Esophagus squamous epithelium (tissue), 5 donors: Measurements from ENCODE around the gene LACTBL1. TPM values are rescaled to one million over a fixed set of nuclear protein-coding genes. Genes with fewer than 3 reads are reported as not detected.
"Not testable (repeated sequence)": the region's sequence is repeated elsewhere in the genome, so short reads cannot be mapped to it uniquely, and the experiment has no call there.

Experiments
- DNase-seq: peaks from one replicate; lab custom pipeline; 2025; lab: John Stamatoyannopoulos, UW
- H3K27ac ChIP-seq, 4 donors: fragments of 200-600 bp; sonication (generic); one replicate each; pipeline ENCODE4 v1.5.1; 2016 to 2019; ENCODE audit warnings: mild to moderate bottlenecking in 1 of 4
- H3K27me3 ChIP-seq, 4 donors: fragments of 200-600 bp; sonication (generic); 1 replicate in 3 of 4; 2 replicates in 1 of 4; pipeline versions ENCODE4 v1.5.1 to v1.6.0; 2017 to 2021; ENCODE audit warnings: antibody characterized with exemption in 1 of 4
- H3K36me3 ChIP-seq, 3 donors: fragments of 200-600 bp; sonication (generic); one replicate each; pipeline ENCODE4 v1.5.1; 2016 to 2019
- H3K4me1 ChIP-seq, 3 donors: fragments of 200-600 bp; sonication (generic); one replicate each; pipeline ENCODE4 v1.5.1; 2017 to 2019
- H3K4me3 ChIP-seq, 4 donors: fragments of 200-600 bp; sonication (generic); 1 replicate in 3 of 4; 2 replicates in 1 of 4; pipeline ENCODE4 v1.5.1; 2016 to 2019; ENCODE audit warnings: mild to moderate bottlenecking in 2 of 4, moderate library complexity in 1 of 4
- H3K9me3 ChIP-seq, 3 donors: fragments of 200-600 bp; sonication (generic); one replicate each; pipeline ENCODE4 v1.5.1; 2016 to 2019
- POLR2A ChIP-seq, 4 donors: fragments of 450-650 bp; IDR thresholded peaks; one replicate each; pipeline ENCODE4 v1.6.1; 2017; ENCODE audit warnings: antibody characterized with exemption in 4 of 4, mild to moderate bottlenecking in 4 of 4, moderate library complexity in 3 of 4
- WGBS, 2 donors: methylation state at CpG; one replicate each; pipeline ENCODE4 v1.1.5; 2018; 5-methylcytosine and 5-hydroxymethylcytosine counted together
- intact Hi-C: fragments of 100-400 bp; cut with DNase I; formaldehyde crosslinking; loops from one replicate; pipeline ENCODE4 v1.15.0; 2022
- total RNA-seq, 4 donors: library from RNA; depleted of rRNA; stranded (reverse); fragments of >200 nt; gene quantifications; one replicate each; pipeline ENCODE4 v1.1.0, GENCODE V29; 2016
- TF ChIP-seq, protein P1 (sequence below), 6 experiments: fragments of 450-650 bp in 4 of 6; fragments of 200-600 bp in 2 of 6; sonication (generic) in 2 of 6; IDR thresholded peaks; one replicate each; pipeline ENCODE4 v1.5.1; 2016 to 2019; ENCODE audit warnings: antibody characterized with exemption in 6 of 6, mild to moderate bottlenecking in 4 of 6, moderate library complexity in 4 of 6
- donor health status: DM: yes; HTN: yes; CAD: no.

Gene LACTBL1
- total RNA-seq, 4 donors from 2014 or later: not detected

DNA sequence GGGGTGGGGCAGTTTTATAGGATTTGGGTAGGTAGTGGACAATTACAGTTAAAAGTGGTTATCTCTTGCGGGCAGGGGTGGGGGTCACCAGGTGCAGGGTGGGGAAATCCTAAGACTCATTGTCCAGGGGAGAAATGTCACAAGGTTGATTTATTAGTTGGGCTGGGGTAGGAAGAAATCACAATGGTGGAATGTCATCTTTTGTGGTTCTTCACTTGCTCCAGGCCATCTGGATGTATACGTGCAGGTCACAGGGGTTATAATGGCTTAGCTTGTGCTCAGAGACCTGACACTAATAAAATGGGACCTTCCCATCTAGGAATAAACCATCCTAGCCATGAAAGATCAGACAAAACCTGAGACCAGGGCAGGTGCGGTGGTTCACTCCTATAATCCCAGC lies 31.4 kb upstream of the LACTBL1 start:
- Histone ChIP-seq H3K36me3 (no peaks in the 10 kb centered on the region), H3K9me3 (peaks cover 0 to 12% (median 0%) of the 10 kb centered on the region in 3 donors), H3K27me3 (peaks cover 0 to 28% (median 0%) of the 10 kb centered on the region in 4 donors), H3K27ac (no peak overlapping the region), H3K4me3 (no peak overlapping the region), H3K4me1 (no peaks in the 10 kb centered on the region)
- 67 to 74% methylated on average over 3 of the region's 3 CpGs for WGBS, 2 donors
- no peak for DNase-seq
- no peak for TF ChIP-seq POLR2A (IDR thresholded peaks at IDR 0.05)
- TF ChIP-seq, protein P1, sequence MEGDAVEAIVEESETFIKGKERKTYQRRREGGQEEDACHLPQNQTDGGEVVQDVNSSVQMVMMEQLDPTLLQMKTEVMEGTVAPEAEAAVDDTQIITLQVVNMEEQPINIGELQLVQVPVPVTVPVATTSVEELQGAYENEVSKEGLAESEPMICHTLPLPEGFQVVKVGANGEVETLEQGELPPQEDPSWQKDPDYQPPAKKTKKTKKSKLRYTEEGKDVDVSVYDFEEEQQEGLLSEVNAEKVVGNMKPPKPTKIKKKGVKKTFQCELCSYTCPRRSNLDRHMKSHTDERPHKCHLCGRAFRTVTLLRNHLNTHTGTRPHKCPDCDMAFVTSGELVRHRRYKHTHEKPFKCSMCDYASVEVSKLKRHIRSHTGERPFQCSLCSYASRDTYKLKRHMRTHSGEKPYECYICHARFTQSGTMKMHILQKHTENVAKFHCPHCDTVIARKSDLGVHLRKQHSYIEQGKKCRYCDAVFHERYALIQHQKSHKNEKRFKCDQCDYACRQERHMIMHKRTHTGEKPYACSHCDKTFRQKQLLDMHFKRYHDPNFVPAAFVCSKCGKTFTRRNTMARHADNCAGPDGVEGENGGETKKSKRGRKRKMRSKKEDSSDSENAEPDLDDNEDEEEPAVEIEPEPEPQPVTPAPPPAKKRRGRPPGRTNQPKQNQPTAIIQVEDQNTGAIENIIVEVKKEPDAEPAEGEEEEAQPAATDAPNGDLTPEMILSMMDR (IDR thresholded peaks at IDR 0.05): no peak
- intact Hi-C loops: no loop called here

DNA sequence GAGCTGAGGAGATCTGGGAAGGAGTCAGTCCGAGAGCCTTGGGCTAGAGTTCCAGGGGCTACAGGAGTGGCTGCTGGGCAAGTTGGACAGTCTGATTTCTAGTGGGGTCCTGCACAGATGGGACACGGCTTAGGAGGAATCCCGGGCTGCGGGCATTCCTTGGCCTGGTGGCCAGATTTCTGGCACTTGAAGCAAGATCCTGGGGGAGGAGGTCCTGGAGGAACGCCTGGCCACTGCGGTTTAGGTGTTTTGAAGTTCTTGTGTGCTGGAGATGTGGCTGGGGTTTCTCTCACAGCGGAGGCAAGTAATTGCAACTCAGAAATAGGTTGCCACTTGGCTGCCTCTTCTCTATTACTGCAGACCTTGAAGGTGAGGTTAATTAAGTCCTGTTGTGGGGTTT lies 29.6 kb upstream of the LACTBL1 start:
- H3K27ac ChIP-seq, H3K4me1 ChIP-seq, DNase-seq, intact Hi-C loops, H3K4me3 ChIP-seq, H3K36me3 ChIP-seq: not testable (repeated sequence)
- Histone ChIP-seq H3K9me3 (peaks cover 0 to 12% (median 0%) of the 10 kb centered on the region in 3 donors), H3K27me3 (peaks cover 0 to 28% (median 0%) of the 10 kb centered on the region in 4 donors)
- 89 to 91% methylated on average over 2 to 3 of the region's 7 CpGs for WGBS, 2 donors

DNA sequence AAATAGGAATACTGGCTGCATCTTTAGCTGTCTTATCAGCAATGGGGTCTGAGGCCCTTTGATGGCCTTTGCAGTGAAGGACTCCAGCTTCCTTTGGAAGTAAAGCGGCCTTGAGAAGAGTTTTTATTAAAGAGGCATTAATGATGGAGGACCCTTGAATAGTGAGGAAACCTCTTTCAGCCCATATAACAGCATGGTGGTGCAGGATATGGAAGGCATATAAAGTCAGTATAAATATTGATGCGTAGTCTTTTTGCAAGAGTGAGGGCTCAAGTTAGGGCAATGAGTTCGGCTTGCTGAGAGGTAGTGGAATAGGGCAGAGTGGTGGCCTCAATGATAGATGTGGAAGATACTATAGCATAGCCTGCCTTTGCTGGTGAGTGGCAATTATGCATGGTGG lies 27.5 kb upstream of the LACTBL1 start:
- Histone ChIP-seq H3K27me3 (peaks cover 0 to 18% (median 0%) of the 10 kb centered on the region in 4 donors), H3K9me3 (peaks cover 0 to 12% (median 0%) of the 10 kb centered on the region in 3 donors)
- H3K4me3 ChIP-seq, H3K27ac ChIP-seq, H3K4me1 ChIP-seq, DNase-seq, H3K36me3 ChIP-seq, intact Hi-C loops: not testable (repeated sequence)
- 93 to 96% methylated on average over 3 of the region's 3 CpGs for WGBS, 2 donors

DNA sequence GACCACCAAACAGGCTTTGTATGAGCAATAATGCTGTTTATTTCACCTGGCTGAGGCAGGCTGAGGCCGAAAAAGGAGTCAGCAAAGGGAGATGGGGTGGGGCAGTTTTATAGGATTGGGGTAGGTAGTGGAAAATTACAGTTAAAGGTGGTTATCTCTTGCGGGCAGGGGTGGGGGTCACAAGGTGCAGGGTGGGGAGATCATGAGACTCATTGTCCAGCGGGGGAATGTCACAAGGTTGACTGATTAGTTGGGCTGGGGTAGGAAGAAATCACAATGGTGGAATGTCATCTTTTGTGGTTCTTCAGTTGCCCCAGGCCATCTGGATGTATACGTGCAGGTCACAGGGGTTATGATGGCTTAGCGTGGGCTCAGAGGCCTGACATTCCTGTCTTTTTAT lies 24.9 kb upstream of the LACTBL1 start:
- not testable (repeated sequence) for H3K36me3 ChIP-seq, DNase-seq
- 60 to 91% methylated on average over 5 of the region's 5 CpGs for WGBS, 2 donors

DNA sequence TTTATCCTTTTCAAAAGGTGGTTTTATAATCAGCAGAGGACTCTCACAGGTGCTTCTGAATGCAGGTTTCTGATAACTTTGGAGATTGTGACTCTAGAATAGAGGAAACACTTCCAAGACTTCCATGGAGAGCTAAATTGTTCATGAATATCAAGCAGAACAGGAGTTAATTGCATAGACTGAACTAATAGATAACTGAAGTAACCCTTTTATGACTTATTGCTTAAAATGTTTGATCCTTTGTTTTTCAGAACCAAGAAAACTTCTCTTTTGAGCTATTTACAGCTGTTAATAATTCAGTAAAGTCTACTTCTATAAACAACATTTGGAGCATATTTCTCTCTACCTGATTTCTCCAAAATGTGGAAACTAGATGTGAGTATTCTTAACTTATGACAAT lies 23.1 kb upstream of the LACTBL1 start:
- Histone ChIP-seq H3K9me3 (peaks cover 0 to 18% (median 0%) of the 10 kb centered on the region in 3 donors), H3K27ac (no peak overlapping the region), H3K36me3 (no peaks in the 10 kb centered on the region), H3K4me3 (no peak overlapping the region), H3K27me3 (peaks cover 0 to 10% (median 0%) of the 10 kb centered on the region in 4 donors), H3K4me1 (no peaks in the 10 kb centered on the region)
- TF ChIP-seq, protein P1 (IDR thresholded peaks at IDR 0.05): no peak
- no peak for TF ChIP-seq POLR2A (IDR thresholded peaks at IDR 0.05)
- intact Hi-C loops: no loop called here
- DNase-seq: no peak

More for the DNA sequence above, 24.9 kb upstream of the LACTBL1 start:
- H3K27ac ChIP-seq, intact Hi-C loops, H3K4me1 ChIP-seq, H3K4me3 ChIP-seq: not testable (repeated sequence)
- Histone ChIP-seq H3K9me3 (peaks cover 0 to 20% (median 0%) of the 10 kb centered on the region in 3 donors), H3K27me3 (peaks cover 0 to 18% (median 0%) of the 10 kb centered on the region in 4 donors)

DNA sequence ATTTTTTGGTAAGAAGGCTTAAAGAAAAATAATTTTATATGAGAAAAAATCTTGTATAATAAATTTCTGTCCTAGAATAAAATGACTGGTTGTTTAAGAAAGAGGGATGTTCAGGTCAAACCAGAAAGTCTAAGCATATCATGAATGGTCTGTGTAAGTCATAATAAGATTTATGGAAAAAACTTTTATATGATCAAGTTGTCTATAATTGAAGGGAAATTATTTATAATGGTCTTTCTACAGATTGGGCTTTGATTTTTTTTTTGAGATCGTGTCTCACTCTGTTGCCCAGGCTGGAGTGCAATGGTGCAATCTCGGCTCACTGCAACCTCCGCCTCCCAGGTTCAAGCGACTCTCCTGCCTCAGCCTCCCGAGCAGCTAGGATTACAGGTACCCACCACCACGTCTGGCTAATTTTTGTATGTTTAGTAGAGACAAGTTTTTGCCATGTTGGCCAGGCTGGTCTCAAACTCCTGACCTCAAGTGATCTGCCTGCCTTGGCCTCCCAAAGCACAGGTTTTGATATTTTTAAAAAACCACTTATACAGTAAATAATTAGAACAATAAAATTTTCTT lies 20.6 kb upstream of the LACTBL1 start:
- intact Hi-C loops, H3K36me3 ChIP-seq, H3K27ac ChIP-seq, DNase-seq, H3K27me3 ChIP-seq, H3K4me3 ChIP-seq, H3K4me1 ChIP-seq, H3K9me3 ChIP-seq: not testable (repeated sequence)
- 75 to 80% methylated on average over 6 of the region's 6 CpGs for WGBS, 2 donors

DNA sequence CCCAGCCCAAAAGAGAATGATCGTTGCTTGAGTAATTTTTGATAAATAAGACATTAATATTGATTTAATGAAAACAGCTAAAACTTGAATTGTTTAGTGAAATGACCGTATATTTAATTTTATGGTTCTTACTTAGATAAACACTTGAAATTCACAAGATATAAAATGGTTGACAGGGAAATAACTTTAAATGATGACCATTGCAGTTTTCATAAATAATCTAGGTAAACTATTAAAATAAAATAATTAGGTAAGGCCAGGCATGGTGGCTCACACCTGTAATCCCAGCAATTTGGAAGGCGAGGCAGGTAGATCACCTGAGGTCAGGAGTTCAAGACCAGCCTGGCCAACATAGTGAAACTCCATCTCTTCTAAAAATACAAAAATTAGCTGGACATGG lies 19.7 kb upstream of the LACTBL1 start:
- intact Hi-C loops, H3K27ac ChIP-seq, H3K9me3 ChIP-seq, H3K27me3 ChIP-seq, H3K4me3 ChIP-seq, DNase-seq, H3K4me1 ChIP-seq, H3K36me3 ChIP-seq: not testable (repeated sequence)
- 70 to 71% methylated on average over 3 of the region's 3 CpGs for WGBS, 2 donors

DNA sequence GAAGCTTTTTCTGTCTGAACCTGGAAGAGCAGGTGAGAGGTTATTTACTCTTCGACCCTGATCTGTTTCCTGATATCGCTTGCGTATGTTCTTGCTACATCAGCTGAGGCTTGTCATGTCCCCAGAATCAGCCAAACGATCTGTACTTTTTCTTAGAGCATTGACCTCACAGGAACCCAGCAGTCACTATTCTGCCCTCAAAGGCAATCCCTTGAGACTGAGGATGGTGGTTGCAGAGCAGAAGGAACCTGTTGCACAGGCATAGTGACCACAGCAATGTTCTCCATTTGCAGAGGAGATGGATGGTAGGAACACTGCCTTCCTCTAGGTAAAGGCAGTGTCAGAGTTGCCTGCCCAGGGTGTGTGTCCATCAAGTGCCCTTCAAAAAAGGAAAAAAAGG lies 11.3 kb upstream of the LACTBL1 start:
- no peaks in the 10 kb centered on the region for H3K4me1 ChIP-seq
- no peak for DNase-seq
- TF ChIP-seq POLR2A (IDR thresholded peaks at IDR 0.05): no peak
- TF ChIP-seq, protein P1 (IDR thresholded peaks at IDR 0.05): no peak
- 77 to 83% methylated on average over 4 of the region's 4 CpGs for WGBS, 2 donors
- H3K36me3 ChIP-seq: no peaks in the 10 kb centered on the region
- intact Hi-C loops: no loop called here
- H3K27ac ChIP-seq: no peak overlapping the region
- H3K4me3 ChIP-seq: no peak overlapping the region
- no peaks in the 10 kb centered on the region for H3K9me3 ChIP-seq
- peaks cover 0 to 12% (median 0%) of the 10 kb centered on the region in 4 donors for H3K27me3 ChIP-seq

DNA sequence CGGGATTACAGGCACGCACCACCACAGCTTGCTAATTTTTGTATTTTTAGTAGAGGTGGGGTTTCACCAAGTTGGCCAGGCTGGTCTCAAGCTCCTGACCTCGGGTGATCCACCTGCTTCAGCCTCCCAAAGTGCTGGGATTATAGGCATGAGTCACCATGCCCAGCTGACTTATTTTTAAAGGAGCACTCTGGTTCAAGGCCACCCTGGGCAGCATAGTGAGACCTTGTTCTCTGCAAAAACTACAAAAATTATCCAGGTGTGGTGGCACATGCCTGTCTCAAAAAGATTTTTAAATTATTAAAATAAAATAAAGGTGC lies 7.8 kb upstream of the LACTBL1 start:
- Histone ChIP-seq H3K27me3 (peaks cover 0 to 19% (median 0%) of the 10 kb centered on the region in 4 donors), H3K4me1 (peaks cover 0 to 10% (median 0%) of the 10 kb centered on the region in 3 donors)
- H3K36me3 ChIP-seq, DNase-seq, intact Hi-C loops, H3K4me3 ChIP-seq, H3K9me3 ChIP-seq, H3K27ac ChIP-seq: not testable (repeated sequence)
- 65 to 71% methylated on average over 3 of the region's 3 CpGs for WGBS, 2 donors
